CD4-positive, alpha-beta T cell treated with Interleukin-10 for 1 hour (primary cell): ENCODE measurements around the gene NOL12.

Experiments used
- DNase-seq: peaks from one replicate; pipeline ENCODE4 v3.0.0-alpha.2; 2020

NOL12 gene

GRCh38 chr22:37659897-37660708 lies 26.0 kb upstream of the NOL12 start:
- DNase-seq, result no peak

GRCh38 chr22:37660709-37661045 lies 25.5 kb upstream of the NOL12 start:
- DNase-seq, result no peak

GRCh38 chr22:37661160-37661924 lies 24.8 kb upstream of the NOL12 start:
- DNase-seq, result peak; percentile 54

- DNase-seq, result no peak
Measured at GRCh38 chr22:37662039-37662438, 24.1 kb upstream of the NOL12 start.

- no peak for DNase-seq
Measured at GRCh38 chr22:37663521-37664140, 22.5 kb upstream of the NOL12 start.

GRCh38 chr22:37664249-37665101 lies 21.7 kb upstream of the NOL12 start:
- no peak for DNase-seq

- DNase-seq, result no peak
Measured at GRCh38 chr22:37665487-37665886, 20.7 kb upstream of the NOL12 start.

- no peak for DNase-seq
Measured at GRCh38 chr22:37669586-37669985, 16.6 kb upstream of the NOL12 start.

GRCh38 chr22:37672206-37672919 lies 13.8 kb upstream of the NOL12 start:
- peak; percentile 32 for DNase-seq

GRCh38 chr22:37672920-37673455 lies 13.2 kb upstream of the NOL12 start:
- no peak for DNase-seq

- DNase-seq, result no peak
Measured at GRCh38 chr22:37674248-37674647, 11.9 kb upstream of the NOL12 start.

- DNase-seq, result peak; percentile 72
Measured at GRCh38 chr22:37674951-37675929, 10.9 kb upstream of the NOL12 start, which contains the start of gene LGALS1. TSS of gene LGALS1 (plus strand) at chr22:37675636. CDS start at chr22:37675703, 67 bp downstream.

- DNase-seq, result peak; percentile 50
Measured at GRCh38 chr22:37675930-37676735, 10.0 kb upstream of the NOL12 start.

GRCh38 chr22:37676736-37677492 lies 9.2 kb upstream of the NOL12 start:
- peak; percentile 94 for DNase-seq

- no peak for DNase-seq
Measured at GRCh38 chr22:37677493-37677974, 8.6 kb upstream of the NOL12 start.

GRCh38 chr22:37678372-37678771 lies 7.8 kb upstream of the NOL12 start:
- no peak for DNase-seq

- no peak for DNase-seq
Measured at GRCh38 chr22:37679670-37680069, 6.5 kb upstream of the NOL12 start.

GRCh38 chr22:37680191-37680851 lies 5.8 kb upstream of the NOL12 start:
- DNase-seq, result no peak
